ENCODE data around the gene RAD18.

RAD18 gene

DNA sequence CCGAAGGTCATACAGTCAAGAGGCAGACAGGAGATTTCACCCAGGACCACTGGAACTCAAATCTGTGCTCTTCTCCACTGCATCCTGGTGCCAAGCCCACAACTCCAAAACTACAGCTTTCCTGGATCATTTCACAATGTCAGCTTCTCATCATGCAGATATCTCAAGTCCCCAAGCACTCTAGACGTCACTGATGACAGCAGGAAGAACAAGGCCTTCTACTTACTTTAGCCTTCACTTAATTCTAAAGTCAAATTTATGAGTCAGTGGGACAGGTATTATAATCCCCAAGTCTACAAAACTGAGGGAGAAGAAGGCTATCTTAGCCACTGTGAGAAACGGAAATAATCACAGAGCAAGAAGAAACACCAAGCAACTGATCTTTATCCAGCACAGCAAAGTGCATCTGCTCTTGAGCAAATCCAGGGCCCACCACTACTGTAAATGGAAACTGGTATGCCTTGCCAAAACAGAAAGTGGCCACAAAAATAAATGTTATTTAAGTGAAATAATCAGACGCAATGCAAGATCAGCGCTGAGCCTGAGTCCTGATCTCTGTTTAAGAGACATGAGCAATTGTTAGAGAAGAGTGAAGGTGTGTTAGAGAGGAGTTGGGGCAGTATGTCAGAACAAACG, 928 bp downstream of the RAD18 start:
- Histone ChIP-seq H3K4me1 (ENCODE audit: control insufficient read depth, low read length) (peaks cover 33% of the 10 kb centered on the region), H3K79me2 (ENCODE audit: control insufficient read depth, low read length) (peaks cover 60% of the 10 kb centered on the region), H3K27me3 (ENCODE audit: control insufficient read depth, low read length) (no peaks in the 10 kb centered on the region), H3K4me3 (ENCODE audit: low read length) (peak overlapping the region; percentile 97), H3F3A (ENCODE audit: control insufficient read depth, insufficient read depth) (no peaks in the 10 kb centered on the region), H3K9me3 (ENCODE audit: control insufficient read depth, insufficient read depth, low read length) (no peaks in the 10 kb centered on the region), H3K36me3 (ENCODE audit: control insufficient read depth, low read length) (peaks cover 51% of the 10 kb centered on the region), H4K20me1 (ENCODE audit: control insufficient read depth, insufficient read depth, low read depth, low read length) (peaks cover 8% of the 10 kb centered on the region; the same call in 1 of the 2 replicates), H3K9me2 (replicated peaks; ENCODE audit: control insufficient read depth, low read length) (no peaks in the 10 kb centered on the region), H3K27ac (ENCODE audit: low read depth, low read length) (peak overlapping the region; percentile 23; the same call in 1 of the 2 replicates), H3K4me2 (ENCODE audit: low read length) (peak overlapping the region; percentile 93)
- TF ChIP-seq EZH2phosphoT487 (IDR thresholded peaks at IDR 0.05; ENCODE audit: borderline replicate concordance, low read length) = no peak
- TF ChIP-seq, protein P1, sequence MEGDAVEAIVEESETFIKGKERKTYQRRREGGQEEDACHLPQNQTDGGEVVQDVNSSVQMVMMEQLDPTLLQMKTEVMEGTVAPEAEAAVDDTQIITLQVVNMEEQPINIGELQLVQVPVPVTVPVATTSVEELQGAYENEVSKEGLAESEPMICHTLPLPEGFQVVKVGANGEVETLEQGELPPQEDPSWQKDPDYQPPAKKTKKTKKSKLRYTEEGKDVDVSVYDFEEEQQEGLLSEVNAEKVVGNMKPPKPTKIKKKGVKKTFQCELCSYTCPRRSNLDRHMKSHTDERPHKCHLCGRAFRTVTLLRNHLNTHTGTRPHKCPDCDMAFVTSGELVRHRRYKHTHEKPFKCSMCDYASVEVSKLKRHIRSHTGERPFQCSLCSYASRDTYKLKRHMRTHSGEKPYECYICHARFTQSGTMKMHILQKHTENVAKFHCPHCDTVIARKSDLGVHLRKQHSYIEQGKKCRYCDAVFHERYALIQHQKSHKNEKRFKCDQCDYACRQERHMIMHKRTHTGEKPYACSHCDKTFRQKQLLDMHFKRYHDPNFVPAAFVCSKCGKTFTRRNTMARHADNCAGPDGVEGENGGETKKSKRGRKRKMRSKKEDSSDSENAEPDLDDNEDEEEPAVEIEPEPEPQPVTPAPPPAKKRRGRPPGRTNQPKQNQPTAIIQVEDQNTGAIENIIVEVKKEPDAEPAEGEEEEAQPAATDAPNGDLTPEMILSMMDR (IDR thresholded peaks at IDR 0.05; ENCODE audit: low read depth, low read length, poor library complexity, severe bottlenecking) = no peak

DNA sequence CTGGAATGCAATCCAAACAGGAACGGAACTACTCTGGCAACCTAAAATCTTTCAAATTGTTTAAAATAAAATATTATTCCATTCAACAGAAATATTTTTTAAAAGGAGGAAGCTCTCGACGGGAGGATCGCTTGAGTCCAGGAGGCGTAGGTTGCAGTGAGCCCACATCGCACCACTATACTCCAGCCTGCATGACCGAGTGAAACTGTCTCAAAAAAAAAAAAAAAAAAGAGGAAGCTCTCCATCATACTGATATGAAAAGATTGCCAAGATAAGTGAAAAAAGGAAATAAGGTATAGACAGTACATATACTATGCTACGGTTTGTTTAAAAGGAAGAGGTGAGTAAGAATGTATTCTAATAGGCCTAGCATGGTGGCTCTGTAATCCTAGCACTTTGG, 3.6 kb downstream of the RAD18 start:
- TF ChIP-seq, protein P1 (IDR thresholded peaks at IDR 0.05; ENCODE audit: low read depth, low read length, poor library complexity, severe bottlenecking) = no peak
- TF ChIP-seq EZH2phosphoT487 (IDR thresholded peaks at IDR 0.05; ENCODE audit: borderline replicate concordance, low read length) = no peak
- H3K4me3 ChIP-seq (ENCODE audit: low read length) = no peak overlapping the region
- H3K27ac ChIP-seq (ENCODE audit: low read depth, low read length) = no peak overlapping the region
- H3K4me2 ChIP-seq (ENCODE audit: low read length) = no peak overlapping the region
- no peaks in the 10 kb centered on the region for H3F3A ChIP-seq (ENCODE audit: control insufficient read depth, insufficient read depth)
- peaks cover 13% of the 10 kb centered on the region; the same call in 1 of the 2 replicates for H4K20me1 ChIP-seq (ENCODE audit: control insufficient read depth, insufficient read depth, low read depth, low read length)
- no peaks in the 10 kb centered on the region for H3K9me3 ChIP-seq (ENCODE audit: control insufficient read depth, insufficient read depth, low read length)
- H3K36me3 ChIP-seq (ENCODE audit: control insufficient read depth, low read length) = peaks cover 76% of the 10 kb centered on the region
- H3K27me3 ChIP-seq (ENCODE audit: control insufficient read depth, low read length) = no peaks in the 10 kb centered on the region
- H3K9me2 ChIP-seq (replicated peaks; ENCODE audit: control insufficient read depth, low read length) = no peaks in the 10 kb centered on the region
- peaks cover 87% of the 10 kb centered on the region for H3K79me2 ChIP-seq (ENCODE audit: control insufficient read depth, low read length)
- peaks cover 44% of the 10 kb centered on the region for H3K4me1 ChIP-seq (ENCODE audit: control insufficient read depth, low read length)

DNA sequence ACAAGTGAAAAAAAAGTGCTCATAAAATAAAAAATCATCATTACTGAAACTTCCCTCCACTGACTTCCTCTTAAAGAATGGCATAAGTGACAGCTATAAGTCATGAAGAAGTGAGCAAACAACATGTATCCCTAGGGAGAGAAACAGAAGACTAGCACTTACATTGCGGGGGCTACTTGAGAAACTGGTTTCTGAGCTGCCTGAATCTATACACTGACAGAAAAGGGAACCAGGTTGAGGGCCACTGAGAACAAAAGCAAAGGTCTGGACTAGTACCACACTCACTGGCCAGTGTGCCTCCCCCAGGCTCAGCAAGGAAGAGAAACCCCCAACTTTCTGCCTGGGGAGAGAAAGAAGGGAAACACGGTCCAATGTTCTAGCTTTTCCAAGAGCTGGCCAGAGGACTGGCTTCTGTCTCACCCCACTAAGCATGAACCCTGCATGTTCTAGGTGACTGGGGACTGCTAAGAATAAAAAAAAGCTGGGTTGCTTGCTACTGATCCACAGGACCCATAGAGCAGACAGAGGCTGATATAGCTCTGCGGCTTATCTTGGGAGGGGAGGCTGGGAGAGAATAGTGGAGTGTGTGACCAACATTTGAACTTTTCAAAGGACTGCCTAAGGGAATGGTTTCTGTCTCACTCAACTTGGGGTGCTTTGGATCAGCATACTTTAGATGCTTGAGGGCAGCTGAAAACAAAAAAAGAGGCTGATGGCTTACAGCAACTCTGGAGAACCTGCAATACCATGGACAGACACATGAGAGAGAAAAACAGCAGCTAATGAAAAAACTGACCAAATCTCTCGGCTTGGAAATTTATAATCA, 8.1 kb downstream of the RAD18 start:
- Histone ChIP-seq H3K9me3 (ENCODE audit: control insufficient read depth, insufficient read depth, low read length) (no peaks in the 10 kb centered on the region), H3K4me3 (ENCODE audit: low read length) (no peak overlapping the region), H3K79me2 (ENCODE audit: control insufficient read depth, low read length) (peaks cover 98% of the 10 kb centered on the region), H3K36me3 (ENCODE audit: control insufficient read depth, low read length) (peaks cover 67% of the 10 kb centered on the region), H3K27me3 (ENCODE audit: control insufficient read depth, low read length) (no peaks in the 10 kb centered on the region), H3K4me1 (ENCODE audit: control insufficient read depth, low read length) (peaks cover 15% of the 10 kb centered on the region), H3K9me2 (replicated peaks; ENCODE audit: control insufficient read depth, low read length) (no peaks in the 10 kb centered on the region), H3K4me2 (ENCODE audit: low read length) (peak overlapping the region; percentile 9; the same call in 1 of the 2 replicates), H4K20me1 (ENCODE audit: control insufficient read depth, insufficient read depth, low read depth, low read length) (peaks cover 18% of the 10 kb centered on the region), H3K27ac (ENCODE audit: low read depth, low read length) (no peak overlapping the region), H3F3A (ENCODE audit: control insufficient read depth, insufficient read depth) (no peaks in the 10 kb centered on the region)
- TF ChIP-seq, protein P1 (IDR thresholded peaks at IDR 0.05; ENCODE audit: low read depth, low read length, poor library complexity, severe bottlenecking) = no peak
- no peak for TF ChIP-seq EZH2phosphoT487 (IDR thresholded peaks at IDR 0.05; ENCODE audit: borderline replicate concordance, low read length)
